Activated CD8-positive, alpha-beta memory T cell treated with anti-CD3 and anti-CD28 coated beads for 4 hours (primary cell): Measurements from ENCODE around the gene RERE.

Source experiments
- DNase-seq, 2 donors: peaks; one replicate each; pipeline ENCODE4 v3.0.0-alpha.2; 2020; ENCODE audit warnings: low read depth in 2 of 2

Gene RERE

DNA sequence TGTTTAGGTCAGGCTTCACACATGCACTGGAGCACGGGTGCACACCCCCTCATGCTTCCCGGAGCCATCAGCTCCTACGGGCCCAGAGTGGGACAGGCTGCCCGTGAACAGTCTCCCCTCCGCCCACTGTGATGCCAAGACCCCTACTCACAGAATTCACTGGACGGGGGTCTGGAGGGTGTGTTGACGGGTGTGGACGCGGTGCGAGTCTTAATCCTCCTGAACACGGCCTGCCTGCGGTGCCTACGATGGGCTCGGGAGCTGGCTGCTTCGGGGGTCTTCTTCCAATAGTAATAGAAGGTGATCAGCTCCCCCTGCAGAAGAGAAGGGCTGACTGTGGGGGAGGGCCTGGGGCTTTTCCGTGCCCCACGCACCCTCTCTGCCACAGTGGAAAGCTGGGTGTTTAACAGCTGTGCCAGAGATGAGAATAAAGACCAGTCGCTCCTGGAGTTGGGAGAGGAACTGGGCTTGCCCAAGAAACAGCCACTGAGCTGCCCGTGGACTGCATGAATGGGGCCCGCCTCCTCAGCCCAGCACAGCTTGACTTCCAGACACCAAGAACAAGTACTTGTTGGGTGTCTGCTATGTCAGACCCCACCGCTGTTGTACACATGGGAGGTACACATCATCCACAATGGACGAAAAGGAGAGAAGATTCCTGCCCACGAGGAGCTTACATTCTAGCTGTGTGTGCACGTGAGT is 451.6 kb downstream of the RERE start:
- no peak for DNase-seq

DNA sequence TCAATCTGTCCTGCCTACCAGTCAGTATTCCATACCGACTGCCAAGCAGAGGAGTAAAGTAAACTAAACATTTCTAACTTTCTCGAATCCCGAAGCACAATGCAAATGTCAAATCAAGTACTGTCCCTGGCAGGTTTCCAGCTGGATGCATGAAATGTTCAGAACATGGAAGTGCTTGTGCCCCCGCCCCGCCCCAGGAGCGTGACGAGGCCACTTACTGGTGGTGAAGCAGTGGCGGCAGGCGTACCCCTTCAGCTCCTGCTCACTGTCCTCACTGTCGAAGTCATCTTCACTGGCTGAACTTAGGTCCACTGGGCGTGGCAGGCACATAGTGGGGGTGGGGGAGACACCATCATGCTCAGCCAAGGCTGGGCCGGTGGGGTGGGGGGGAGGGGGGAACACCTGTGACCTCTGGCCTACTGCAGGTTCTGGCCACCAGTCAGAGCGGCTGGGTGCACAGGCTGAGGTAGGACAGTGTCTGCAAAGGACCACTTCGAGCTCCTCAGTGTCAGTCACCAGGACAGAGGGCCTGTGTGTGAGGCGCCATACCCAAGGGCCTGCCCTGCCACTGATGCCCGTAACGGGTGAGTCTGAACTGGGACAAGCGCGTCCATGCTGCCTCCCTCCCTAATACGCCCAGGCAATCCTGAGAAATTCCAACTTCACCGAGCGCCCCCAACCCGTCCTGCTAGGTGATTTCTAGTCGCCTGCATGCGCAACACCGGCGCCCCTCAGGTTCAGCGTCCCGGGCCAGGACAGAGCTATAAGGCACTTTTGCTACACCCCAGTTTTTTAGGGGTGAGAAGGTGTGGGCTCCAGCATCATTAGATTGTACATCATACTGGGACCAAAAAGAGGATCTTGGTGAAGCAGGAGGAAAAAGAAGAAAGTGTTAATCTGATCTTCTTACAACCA is 452.7 kb downstream of the RERE start:
- DNase-seq, result no peak

DNA sequence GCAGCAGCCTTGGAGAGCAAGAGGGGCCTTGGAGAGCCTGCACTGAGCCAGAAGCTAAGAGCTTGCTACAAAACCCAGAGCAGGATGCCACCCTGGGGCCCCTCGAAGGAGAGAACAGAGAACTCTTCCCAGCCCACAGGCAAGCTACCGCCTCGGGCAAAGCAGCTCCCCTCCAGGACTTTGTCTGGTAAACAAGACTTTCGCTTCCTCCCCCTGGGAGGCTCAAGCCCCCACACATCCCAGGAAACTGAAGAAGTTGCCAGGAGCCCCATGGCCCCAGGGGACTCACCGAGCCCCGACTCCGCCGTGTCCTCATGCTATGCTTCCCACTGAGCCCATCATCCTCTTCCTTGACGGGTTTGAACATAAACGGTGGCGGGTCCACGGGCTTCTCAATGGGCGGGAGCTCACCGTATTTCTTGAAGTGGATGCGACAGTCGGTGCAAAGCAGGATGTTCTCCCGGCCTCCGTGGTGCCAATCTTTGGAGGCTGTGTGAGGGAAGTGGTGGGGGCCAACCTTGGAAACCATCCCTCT is 453.6 kb downstream of the RERE start:
- DNase-seq, result no peak

DNA sequence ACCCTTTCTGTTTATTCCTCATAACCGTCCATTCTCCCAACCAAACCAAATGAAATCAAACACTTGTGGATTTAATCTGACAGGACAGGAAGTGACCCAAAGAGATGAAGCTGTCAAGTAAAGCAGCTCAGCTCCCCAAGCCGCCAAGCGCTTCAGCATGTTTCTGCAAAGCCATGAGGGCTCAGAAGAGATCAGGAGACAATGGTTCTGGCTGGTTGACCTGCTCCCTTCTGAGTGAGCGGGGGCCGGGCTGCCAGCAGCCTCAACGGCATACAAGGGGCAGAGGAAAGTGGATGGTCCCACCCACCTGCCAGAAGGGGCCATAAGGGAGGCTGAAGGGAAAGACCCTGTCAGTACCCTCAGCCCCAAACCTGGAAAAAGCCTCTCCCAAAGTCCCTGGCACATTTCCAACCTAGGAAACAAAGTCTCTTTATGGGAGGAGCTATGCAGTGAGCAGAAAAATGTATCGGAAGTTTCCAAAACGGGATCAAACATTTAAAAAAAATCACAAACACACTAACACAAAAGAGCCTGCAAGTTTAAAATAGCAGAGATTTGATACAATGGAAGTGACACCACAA is 454.2 kb downstream of the RERE start:
- no peak for DNase-seq

DNA sequence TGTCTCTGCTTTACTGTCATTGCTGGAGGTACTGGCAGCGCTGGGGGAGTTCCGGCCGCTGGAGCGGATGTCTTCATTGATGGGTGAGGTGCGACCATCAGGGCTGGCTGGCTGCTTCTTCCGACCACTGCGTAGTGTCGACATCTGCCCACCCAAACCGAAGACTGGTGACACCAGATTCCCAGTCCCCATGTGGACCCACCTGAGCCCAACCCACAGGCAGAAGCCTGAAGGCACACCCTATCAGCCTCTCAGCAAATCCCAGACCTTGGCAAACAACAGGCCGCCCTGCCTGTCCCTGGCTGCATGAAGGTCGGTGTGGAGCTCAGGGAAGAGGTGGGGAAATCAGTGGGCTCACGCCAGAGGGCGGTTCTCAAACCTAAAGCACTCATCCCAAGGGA is 454.7 kb downstream of the RERE start:
- no peak for DNase-seq

DNA sequence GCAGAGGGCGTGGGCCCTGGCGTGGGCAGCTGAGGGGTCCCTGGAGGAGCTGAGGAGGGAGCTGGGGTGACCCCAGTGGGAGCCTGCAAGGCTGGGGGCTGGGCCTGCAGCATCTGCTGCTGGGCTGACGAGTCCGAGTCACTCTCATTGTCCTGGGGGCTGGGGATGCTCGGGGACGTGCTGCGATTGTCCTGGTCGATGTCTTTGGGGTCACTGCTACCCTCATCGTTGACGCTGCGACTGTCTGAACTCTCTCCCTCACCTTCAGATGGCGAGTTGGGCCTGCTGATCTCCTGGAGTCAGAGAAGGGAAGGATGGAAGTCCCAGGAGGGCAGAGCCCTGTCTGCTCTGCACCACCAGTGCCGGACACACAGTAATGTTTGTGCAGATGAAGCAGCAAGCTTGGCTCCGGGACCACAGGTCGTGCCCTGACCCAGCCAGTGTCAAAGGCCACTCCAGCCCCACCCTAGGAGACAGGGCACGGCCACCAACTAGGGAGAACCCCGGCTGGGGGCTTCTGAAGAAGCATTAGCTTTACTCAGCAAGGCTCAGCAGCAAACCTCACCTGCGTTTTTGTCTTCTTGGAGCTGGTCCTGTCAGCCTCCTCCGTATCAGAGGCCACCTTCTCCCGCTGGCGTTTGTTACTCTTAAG is 456.1 kb downstream of the RERE start:
- DNase-seq, result no peak

DNA sequence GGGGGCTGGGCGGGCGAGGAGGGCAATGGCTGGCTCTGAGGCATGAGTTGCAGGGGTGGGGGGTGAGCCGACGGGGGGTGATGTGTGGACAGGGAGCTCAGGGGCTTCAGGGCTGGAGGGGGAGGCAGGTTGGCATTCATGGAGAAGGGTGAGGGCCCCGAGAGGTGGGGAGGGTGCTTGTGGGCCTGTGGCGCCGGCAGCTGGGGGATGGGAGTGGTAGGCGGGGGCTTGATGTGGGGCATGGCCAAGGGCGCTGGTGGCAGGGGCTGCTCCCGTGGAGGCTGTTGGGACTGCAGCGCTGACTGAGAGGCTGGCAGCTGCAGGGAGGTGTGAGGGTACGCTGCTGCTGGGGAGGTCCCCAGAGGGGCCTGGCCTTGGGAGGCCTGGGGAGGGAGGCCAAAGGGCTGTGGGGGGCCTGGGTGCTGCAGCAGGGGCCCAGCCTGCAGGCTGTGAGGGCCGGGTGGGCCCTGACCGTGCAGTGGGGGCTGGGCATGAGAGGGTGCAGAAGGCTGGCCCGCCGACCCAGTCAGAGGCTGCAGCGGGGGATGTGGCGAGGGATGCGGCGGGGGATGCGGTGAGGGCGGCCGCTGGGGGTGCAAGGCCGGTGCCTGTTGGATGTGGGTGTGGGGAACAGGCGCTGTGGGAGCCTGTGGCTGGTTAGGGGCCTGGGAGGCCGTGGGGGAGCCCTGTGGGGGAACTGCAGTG is 456.8 kb downstream of the RERE start:
- no peak for DNase-seq

DNA sequence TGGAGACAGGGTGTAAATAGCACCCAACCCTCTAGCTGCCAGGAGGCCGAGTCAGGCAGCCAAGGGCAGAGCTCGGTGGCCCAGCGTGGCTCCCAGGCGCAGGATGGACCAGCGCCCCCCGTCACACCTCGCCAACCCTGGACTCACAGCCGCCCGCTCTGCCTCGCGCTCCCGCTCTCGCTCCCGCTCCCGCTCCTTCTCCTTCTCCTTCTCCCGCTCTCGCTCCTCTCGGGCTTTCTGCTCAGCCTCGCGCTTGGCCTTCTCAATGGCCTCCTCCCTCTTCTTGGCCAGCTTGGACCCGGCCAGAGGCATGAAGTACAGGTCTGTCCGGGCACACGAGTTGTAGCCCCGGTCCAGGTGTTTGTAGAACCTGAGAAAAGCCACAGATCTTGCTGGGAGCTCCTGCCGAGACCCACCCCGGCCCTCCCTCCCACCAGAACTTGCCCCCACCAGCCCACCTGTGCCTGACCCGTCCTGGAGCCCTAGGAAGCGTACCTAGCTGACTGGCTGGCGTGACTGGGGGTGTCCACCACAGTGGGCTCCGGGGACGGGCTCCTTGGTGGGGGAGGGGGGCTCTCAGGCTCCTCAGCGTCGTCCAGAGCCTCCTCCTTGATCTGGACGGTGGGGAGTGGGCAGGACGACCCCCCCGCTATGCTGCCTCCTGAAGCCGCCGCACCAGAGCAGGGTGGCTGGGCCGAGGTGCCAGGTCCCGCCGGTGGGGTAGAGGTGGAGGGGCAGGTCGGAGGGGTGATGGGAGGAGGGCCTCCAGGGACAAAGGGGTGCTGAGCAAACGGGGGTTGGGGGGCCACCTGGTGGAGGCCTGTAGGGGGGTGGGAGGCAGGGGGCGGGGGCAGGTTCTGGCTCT is 457.6 kb downstream of the RERE start:
- no peak for DNase-seq

DNA sequence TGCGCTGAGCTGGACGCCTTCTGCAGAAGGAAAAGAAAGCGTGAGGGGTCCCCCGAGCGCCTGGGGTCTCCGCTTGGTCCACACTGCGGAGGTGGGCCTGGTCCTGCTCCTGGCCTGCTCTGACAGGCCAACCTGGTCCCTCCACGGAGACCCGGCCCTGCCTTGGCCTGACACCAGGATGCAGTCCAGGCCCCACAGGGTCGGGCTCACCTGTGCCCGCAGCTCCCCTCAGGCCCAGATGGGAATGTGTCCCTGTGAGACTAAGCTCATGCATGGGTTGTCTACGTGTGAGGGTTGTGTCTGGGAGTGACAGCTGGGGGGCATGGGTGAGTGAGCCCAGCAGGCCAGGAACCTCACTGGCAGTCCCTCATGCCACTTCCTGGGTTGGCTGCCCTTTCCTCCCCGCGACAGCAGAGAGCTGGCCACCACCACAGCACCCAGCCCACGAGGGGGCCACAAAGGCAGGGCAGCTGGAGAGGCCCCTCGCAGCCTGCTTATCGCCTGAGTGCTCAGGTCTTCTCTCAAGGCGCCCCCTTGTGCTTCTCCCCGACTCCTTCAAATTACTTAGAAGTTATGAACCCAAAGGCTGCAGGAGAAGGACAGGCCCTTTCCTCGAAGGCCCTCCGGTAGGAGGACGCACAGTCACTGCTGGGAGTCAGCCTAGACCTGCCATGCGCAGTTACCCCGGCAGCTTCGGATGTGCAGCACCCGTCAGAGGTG is 458.4 kb downstream of the RERE start:
- DNase-seq, result no peak

DNA sequence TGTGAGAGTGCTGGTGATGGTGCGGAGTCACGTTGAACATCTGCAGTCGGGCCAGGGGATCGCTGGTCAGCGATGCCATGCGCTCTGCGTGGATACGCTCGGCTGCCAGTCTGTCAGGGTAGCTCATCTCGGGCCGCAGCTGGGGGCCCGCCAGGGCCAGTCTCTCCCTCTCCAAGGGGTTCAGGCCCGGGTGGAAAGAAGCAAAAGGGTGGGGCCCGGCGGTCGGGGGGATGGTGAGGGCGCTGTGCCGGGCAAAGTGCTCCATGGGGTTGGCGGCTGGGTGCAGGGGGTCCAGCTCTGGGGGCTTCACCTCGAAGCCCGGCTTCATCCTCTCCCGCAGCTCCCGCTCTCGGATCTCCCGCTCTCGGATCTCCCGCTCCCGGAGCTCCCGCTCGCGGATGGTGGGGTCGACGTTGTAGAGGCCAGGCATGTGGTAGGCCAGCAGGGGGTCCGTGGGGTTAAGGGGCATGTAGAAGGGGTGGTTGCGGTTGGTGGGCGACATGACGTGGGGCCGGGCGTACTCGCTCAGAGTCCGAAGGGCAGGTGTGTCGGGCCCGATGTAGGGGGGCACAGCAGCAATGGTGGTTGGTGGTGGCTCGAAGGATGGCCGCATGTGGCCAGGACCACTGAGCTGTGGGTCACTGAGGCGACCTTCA is 459.1 kb downstream of the RERE start:
- DNase-seq, result no peak

DNA sequence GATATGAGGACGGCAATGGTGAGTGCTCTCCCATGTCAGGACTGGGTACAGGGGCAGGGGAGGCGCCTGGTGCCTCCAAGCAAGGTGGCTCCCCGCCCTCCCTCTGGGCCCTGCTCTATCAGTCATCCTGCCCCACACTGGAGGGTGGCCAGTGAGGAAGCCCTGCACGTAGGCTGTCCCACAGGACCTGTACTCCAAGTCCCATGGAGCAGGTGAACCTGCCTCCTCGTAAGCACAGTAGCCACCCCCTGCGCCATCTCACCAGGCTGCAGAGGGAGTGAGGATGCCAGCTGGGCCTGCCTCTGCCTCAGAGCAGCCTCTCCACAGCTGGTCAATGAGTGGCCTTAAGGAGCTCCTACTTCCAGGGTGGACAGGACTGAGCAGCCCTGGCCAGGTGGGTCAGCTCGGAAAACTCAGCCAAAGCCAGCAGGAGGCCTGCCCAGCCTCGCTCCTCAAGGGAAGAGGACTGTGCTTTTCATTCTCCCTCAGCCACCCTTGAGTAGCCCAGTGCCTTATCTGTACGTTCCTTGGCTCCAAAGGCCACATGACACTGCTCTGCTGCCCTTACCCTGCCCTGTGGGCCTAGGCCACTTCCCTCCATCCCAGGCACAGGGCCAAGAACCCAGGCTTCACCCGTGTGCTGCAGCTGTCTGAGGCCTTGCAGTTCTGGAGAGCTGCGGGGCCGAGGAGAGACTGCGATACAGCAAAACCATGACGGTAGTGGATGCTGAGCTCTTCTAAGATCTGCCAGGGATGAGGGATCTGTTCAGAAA is 459.9 kb downstream of the RERE start:
- DNase-seq, result no peak

DNA sequence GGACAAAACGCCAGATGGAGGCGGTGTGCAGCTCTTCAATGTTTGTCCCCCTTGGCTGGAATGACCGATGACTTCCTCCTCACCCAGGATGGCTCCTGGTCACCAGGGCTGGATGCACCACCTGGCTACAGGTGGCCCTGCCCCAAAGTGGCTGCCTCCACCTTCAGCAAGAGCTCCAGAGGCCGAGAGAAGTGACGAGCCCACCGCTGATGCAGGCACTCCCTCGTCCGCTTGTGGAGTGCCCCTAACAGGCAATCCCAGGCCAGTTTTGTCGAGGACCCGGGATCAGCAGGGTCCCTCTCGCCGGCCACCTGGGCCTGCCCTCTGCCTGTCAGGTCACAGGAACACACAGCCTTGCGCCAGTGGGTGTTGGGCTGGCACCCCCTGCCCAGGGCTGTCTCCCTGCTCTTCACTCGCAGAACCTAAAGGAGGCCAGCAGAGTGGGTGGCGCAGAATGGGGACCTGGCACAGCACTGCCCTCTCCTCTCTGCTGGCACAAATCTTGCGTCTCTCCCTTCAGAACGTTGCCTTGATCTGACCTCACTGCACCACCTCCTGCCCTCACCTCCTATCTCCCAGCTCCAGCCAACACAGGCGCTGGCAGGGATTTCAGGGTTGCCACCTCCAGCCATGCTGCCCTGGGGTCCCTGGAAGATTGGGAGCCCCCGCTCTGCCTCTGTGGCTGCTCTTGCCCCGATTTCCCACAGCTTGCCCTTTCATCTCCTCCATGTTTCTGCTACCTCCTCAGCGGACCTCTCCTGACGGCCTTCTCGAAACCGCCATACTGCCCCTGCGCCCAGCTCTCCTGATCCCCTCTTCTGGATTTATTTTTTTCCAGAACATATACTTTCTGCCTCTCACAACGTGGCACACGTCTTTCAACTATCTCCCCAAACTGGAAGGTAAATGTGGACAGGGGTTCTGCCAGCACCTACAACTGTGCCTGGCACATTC is 460.9 kb downstream of the RERE start:
- no peak for DNase-seq

DNA sequence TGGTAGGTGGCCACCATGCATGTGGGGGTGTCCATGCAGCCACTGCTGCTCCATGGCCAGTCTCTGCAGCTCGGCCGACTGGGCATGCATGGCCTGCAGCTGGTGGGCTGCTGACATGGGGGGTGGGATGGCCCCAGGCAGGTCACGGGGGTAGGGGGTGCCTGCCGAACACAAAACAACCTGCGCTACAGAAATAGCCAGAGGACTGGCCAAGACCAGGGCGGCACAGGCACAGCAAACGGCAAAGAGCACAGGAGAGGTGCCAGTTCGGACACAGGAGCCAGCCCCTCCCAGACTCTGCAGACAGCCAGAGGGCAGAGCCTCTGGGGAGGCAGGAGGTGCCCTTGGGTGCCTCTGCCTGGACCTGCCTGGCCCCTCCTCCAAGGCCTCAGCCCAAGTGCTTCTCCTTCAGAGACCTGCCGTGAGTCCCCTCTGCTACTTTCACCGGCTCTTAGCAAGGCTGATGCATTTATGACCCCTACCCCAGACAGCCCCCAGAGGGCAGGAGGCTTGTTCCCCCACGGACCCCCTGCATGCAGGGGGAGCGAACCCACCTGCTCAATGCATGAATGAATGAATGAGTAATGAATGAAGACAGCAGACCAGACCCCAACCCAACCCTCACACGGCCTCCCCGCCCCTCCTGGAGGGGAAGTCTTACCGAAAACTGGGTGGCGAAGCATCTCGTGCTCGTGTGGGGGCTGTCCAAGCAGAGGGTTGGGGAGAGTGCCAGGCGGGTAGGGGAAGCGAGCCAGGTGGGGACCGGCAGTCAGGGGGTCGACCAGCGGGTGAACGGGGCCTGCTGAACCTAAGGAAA is 461.8 kb downstream of the RERE start:
- no peak for DNase-seq

DNA sequence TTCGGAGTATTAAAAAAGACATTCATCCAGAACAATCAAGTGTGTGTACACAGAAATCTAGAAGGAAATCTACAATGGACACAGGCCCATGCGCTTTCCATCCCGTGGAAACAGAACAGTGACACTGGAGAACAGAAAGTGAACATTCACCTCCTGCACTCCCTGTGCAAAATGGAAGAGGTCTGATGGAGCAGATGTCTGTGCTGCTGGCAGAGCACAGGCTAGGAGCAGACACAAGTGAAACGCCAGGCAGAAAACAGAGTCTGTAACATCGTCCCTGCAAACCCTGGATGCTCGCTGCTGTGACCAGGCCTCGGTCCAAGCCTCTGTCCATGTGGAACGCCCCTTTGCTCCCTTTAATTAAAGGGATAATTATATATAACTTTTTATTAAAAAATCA is 463.4 kb downstream of the RERE start:
- DNase-seq, result no peak

DNA sequence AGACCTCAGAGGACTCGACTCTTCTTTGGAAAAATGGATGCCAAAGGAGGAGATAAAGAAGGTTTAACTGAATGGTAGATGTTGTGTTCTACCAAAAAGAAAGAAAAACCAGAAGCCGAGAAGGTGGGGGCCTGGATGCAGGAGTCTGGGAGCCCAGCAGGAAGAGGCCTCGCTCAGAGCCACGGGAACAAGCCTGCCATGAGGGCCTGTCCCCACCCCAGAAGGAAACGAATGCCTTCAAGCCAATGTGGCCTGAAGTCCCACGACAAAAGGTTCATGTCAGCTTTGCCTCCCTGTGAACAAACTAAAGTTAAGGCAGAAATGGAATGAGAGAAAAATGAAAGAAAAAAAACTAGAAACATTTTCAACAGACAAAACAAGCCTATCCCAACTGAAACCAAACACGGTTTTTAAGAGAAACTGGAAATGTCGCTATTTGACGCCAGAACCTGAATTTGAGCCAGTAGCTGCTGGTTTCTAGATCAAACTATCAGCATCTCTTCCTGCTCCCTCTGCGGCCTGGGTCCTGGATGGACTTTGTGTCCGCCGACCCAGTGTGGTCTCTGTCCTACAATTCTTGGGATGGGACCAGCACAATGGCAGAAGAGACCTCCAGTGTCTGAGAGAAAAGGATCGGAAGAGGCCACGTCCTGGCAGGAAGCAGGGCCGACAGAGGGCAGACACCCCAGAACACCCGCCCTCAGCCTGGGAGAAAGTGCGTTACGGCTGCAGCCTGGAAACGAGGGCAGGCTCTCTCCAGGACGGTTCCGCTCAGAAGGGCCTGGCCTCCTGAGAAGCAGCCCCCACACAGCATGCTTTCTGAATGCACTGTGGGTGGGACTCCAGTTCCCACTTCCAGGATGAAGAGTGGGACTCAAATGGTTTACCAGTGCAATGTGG is 464.3 kb downstream of the RERE start:
- DNase-seq, result no peak
